Heart left ventricle (tissue), 16 donors: ENCODE data around the gene DGKG. TPM values are rescaled to one million over a fixed set of nuclear protein-coding genes. Genes with fewer than 3 reads are reported as not detected.

Source experiments
- ATAC-seq, 4 donors: fragments of 200-7000 bp; cut with Tn5 transposase; one replicate each; pipeline ENCODE4 v1.9.1; 2020 to 2022; ENCODE audit warnings: moderate library complexity in 4 of 4, mild to moderate bottlenecking in 3 of 4, moderate number of reproducible peaks in 1 of 4
- DNase-seq, 5 donors: peaks; one replicate each; pipeline ENCODE4 v3.0.0-alpha.2; 2020
- H3K27ac ChIP-seq, 12 donors: fragments of 200-600 bp; sonication (generic) in 4 of 12; one replicate each; pipeline versions ENCODE4 v1.5.0 to v1.8.0; 2016 to 2022; ENCODE audit warnings: mild to moderate bottlenecking in 2 of 12
- H3K27me3 ChIP-seq, 9 donors: fragments of 200-600 bp; sonication (generic) in 2 of 9; one replicate each; pipeline versions ENCODE4 v1.5.1 to v1.8.0; 2016 to 2022; ENCODE audit warnings: mild to moderate bottlenecking in 3 of 9
- H3K36me3 ChIP-seq, 9 donors: fragments of 200-600 bp; sonication (generic) in 2 of 9; one replicate each; pipeline versions ENCODE4 v1.5.0 to v1.8.0; 2018 to 2022; ENCODE audit warnings: mild to moderate bottlenecking in 2 of 9
- H3K4me1 ChIP-seq, 12 donors: fragments of 200-600 bp; sonication (generic) in 4 of 12; one replicate each; pipeline versions ENCODE4 v1.5.0 to v1.8.0; 2016 to 2022; ENCODE audit warnings: mild to moderate bottlenecking in 3 of 12
- H3K4me3 ChIP-seq, 12 donors: fragments of 200-600 bp; sonication (generic) in 4 of 12; one replicate each; pipeline versions ENCODE4 v1.5.0 to v1.8.0; 2017 to 2022; ENCODE audit warnings: mild to moderate bottlenecking in 9 of 12, moderate library complexity in 4 of 12
- H3K9me3 ChIP-seq, 12 donors: fragments of 200-600 bp; sonication (generic) in 4 of 12; one replicate each; pipeline versions ENCODE4 v1.5.0 to v1.8.0; 2016 to 2022; ENCODE audit warnings: mild to moderate bottlenecking in 1 of 12
- CTCF ChIP-seq, 12 donors: fragments of 200-600 bp; sonication (generic) in 4 of 12; IDR thresholded peaks; one replicate each; pipeline versions ENCODE4 v1.5.0 to v1.8.0; 2018 to 2022; ENCODE audit warnings: antibody characterized with exemption in 12 of 12, mild to moderate bottlenecking in 5 of 12
- POLR2A ChIP-seq, 2 donors: fragments of 450-650 bp; IDR thresholded peaks; one replicate each; pipeline ENCODE4 v1.6.1; 2017; ENCODE audit warnings: antibody characterized with exemption in 2 of 2, mild to moderate bottlenecking in 2 of 2, moderate library complexity in 2 of 2
- WGBS, 4 donors: extraction: QIAGEN DNeasy Blood & Tissue Kit in 2 of 4; methylation state at CpG; one replicate each; pipeline versions ENCODE4 v1.1.5 to v1.1.7; 2013 to 2018; 5-methylcytosine and 5-hydroxymethylcytosine counted together
- intact Hi-C, 10 donors: fragments of 100-400 bp; cut with DNase I; formaldehyde crosslinking; loops; one replicate each; pipeline versions ENCODE4 v1.11.1 to v1.14.2; 2022
- polyA plus RNA-seq, 2 donors: library from polyadenylated mRNA; stranded (reverse); fragments of 200-250 nt; gene quantifications; one replicate each; pipeline ENCODE4 v1.2.3, GENCODE V29; 2013
- total RNA-seq, 9 donors: library from RNA; depleted of rRNA in 2 of 9; stranded (reverse); fragments of >200 nt in 2 of 9; fragmentation: NEBNext Ultra II Directional in 3 of 9; extraction: Animal tissue kit (Norgen Biotek cat#: 25700) in 3 of 9; gene quantifications; one replicate each; pipeline versions ENCODE4 v1.1.0 to v1.2.4, GENCODE V29; 2016 to 2023
- donor health status: ischemic (EF 13 %, LVEDD 7.1; RV severe dilation, severe dysfunction).
- donor health status: healthy with polysubstance abuse.
- donor health status: DM: no; HTN: yes; CAD: no.
- donor health status: DM: no; HTN: no; CAD: no.
- donor health status: ischemic (EF 25% LVEDD 6.9; RV normal size, moderate dysfunction).
- donor health status: ischemic (EF 25% LVEDD 5.7; RV mildly dilated, moderate dysfunction).
- donor health status: healthy.
- donor health status: DM: yes; HTN: yes; CAD: no.
- donor health status: ischemic (EF 35%, LVEDD 5.7; RV mildly dilated, moderate dysfunction).
- donor health status: nonischemic (EF 11% LVEDD 7.7; RV severe dilation, severe dysfunction).
- donor health status: DM: yes; HTN: yes; CAD: no.
- donor health status: PGD.
- donor health status: ischemic (EF 29% LVEDD 5.4; RV normal size, mild dysfunction).
- donor health status: nonischemic (EF 23%, LVEDD 6.1; RV moderate dilation, normal function).

DGKG gene
- total and polyA plus RNA-seq, 11 donors: 9.0 to 59.3 (median 32.0) TPM

DNA sequence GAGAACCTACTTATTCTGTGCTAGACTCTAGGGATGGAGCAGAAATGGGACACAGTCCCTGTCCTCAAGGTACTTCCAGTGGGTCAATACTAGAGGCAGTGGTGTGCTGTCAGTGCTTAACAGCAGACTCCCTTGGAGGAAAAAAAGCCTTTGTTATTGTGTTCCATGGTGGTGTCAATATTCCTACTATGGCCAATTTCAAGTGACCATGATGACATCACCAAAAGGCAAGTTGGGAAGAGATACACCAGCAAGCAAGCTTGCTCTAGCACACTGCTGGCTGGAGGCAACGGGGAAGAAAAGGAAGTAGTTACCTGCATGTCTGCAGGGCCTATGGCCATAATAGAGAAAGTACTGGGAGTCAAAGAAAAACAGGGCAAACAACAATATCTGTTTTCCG, 163.6 kb downstream of the DGKG start:
- intact Hi-C loops: no loop called here
- peaks cover 0 to 16% (median 8%) of the 10 kb centered on the region in 12 donors for H3K4me1 ChIP-seq
- no peak for ATAC-seq
- no peak for DNase-seq
- TF ChIP-seq CTCF (IDR thresholded peaks at IDR 0.05): no peak
- TF ChIP-seq POLR2A (IDR thresholded peaks at IDR 0.05): no peak
- H3K4me3 ChIP-seq: no peak overlapping the region
- WGBS, 4 donors: 84 to 89% (median 87%) methylated on average over 2 of the region's 2 CpGs
- peaks cover 0 to 16% (median 0%) of the 10 kb centered on the region in 9 donors for H3K36me3 ChIP-seq
- no peaks in the 10 kb centered on the region for H3K9me3 ChIP-seq
- peaks cover 0 to 14% (median 4%) of the 10 kb centered on the region in 9 donors for H3K27me3 ChIP-seq
- no peak overlapping the region for H3K27ac ChIP-seq

DNA sequence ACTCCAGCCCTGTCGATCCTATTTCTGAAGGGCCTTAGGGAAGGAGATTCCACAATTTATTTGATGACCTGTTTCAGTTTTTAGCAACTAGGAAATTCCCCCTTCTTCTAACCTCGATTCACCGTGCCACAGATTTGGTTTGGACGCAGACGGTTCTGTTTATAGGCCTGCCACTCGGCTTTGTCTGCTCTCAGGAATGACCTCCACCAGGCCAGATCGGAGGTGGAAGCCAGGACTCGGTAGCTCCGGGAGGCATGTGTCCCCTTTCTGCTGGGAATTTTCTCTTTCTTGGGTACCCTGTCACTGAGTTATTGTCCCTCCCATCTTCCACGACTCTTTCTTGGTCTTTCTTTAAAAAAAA, 167.6 kb downstream of the DGKG start:
- no peak for DNase-seq
- peak in 2 of 4 donors; percentile 38 to 60 for ATAC-seq
- Histone ChIP-seq H3K4me1 (peaks cover 0 to 12% (median 8%) of the 10 kb centered on the region in 12 donors), H3K27me3 (peaks cover 0 to 20% (median 4%) of the 10 kb centered on the region in 9 donors), H3K4me3 (peak overlapping the region in 3 of 12 donors; percentile 32 to 46 (median 41)), H3K27ac (peak overlapping the region in 1 of 12 donors; percentile 40), H3K9me3 (no peaks in the 10 kb centered on the region), H3K36me3 (peaks cover 0 to 11% (median 0%) of the 10 kb centered on the region in 9 donors)
- WGBS, 4 donors: 21 to 61% (median 28%) methylated on average over 10 of the region's 10 CpGs
- intact Hi-C loops: no loop called here
- TF ChIP-seq CTCF (IDR thresholded peaks at IDR 0.05) (no peak), POLR2A (IDR thresholded peaks at IDR 0.05) (no peak)

DNA sequence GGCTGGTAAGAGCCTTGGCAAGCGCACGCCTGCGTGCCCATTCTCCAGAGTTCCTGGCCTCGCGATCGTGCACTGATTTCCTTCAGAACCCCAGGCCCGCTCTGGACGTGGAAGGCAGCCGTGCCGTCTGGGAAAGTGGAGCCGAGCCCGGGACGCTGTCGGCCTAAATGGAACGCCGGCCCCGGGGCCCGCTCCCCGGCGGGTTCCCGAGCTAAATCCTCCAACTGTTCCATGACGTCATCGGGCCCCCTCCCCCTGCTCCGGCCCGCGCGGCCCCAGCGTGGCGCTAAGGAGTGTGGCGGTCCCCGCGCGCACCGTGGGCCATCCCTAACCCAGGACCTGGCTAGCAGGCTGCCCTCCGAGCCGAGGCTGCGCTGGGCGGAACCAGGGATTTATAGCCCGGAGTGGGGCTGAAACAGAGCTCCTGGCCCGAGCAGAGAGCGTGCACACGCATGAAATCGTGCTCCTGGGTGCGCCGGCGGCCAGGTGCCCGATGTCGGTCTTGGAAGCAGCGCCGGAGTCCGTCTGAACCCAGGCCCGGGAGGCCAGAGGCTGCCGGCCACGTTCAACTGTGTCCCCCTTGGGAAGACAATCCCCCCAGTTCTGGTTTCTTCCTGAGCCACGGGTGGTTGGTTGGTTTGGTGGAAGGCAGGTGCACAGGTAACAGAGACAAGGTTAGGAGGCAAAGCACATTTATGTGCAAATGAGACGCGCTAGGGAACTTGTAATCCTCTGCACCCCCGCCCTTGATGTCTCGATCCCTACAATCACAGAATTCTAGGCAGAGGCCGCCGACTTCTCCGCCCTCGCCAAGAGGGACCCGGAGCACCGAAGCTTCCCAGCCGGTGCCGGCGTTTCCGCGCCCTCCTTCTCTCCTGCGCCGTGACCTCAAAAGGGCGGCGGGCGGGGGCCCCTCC, 168.2 kb downstream of the DGKG start:
- TF ChIP-seq CTCF (IDR thresholded peaks at IDR 0.05) (no peak), POLR2A (IDR thresholded peaks at IDR 0.05) (no peak)
- 14 to 20% (median 18%) methylated on average over 31 to 75 of the region's 75 CpGs for WGBS, 4 donors
- H3K4me1 ChIP-seq: peaks cover 0 to 12% (median 8%) of the 10 kb centered on the region in 12 donors
- H3K4me3 ChIP-seq: peak overlapping the region in 10 of 12 donors; percentile 11 to 46 (median 32)
- intact Hi-C loops: no loop called here
- H3K27ac ChIP-seq: peak overlapping the region in 1 of 12 donors; percentile 40
- peaks cover 0 to 11% (median 0%) of the 10 kb centered on the region in 9 donors for H3K36me3 ChIP-seq
- ATAC-seq: peak in 3 of 4 donors; percentile 54 to 78 (median 74)
- H3K27me3 ChIP-seq: peaks cover 0 to 20% (median 4%) of the 10 kb centered on the region in 9 donors
- no peaks in the 10 kb centered on the region for H3K9me3 ChIP-seq
- peak; percentile 34 to 65 (median 42) for DNase-seq

DNA sequence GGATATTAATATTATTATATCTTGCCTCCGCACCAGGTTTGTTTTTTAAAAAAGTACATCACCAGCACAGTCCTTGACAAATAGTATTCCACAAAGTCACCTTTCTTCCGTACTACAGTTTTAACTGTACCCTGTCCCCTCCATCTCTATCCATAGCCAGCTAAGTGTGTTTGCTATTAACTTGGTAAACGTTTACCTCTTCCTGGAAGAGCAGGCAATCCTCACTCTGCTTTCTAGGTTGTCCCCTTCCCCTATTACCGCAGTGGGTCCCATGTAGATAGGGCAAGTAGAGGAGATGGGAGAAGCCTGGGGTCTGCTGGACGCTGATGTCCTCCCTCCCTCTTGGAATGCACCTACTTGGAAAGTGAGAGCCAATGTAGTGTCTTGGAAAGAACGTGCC, 169.2 kb downstream of the DGKG start:
- no peak for TF ChIP-seq CTCF (IDR thresholded peaks at IDR 0.05)
- TF ChIP-seq POLR2A (IDR thresholded peaks at IDR 0.05): no peak

More for the DNA sequence above, 169.2 kb downstream of the DGKG start:
- Histone ChIP-seq H3K9me3 (no peaks in the 10 kb centered on the region), H3K27ac (no peak overlapping the region), H3K4me1 (peaks cover 0 to 12% (median 8%) of the 10 kb centered on the region in 12 donors), H3K27me3 (peaks cover 0 to 20% (median 4%) of the 10 kb centered on the region in 9 donors), H3K4me3 (no peak overlapping the region), H3K36me3 (peaks cover 0 to 11% (median 0%) of the 10 kb centered on the region in 9 donors)
- WGBS, 4 donors: 79 to 88% (median 85%) methylated on average over 6 of the region's 6 CpGs
- no peak for DNase-seq
- ATAC-seq: no peak
- intact Hi-C loops: no loop called here
